SK-N-MC (cell line): ENCODE data around the gene MYL10.

ENCODE experiments used
- EZH2 ChIP-seq: fragments of 200-600 bp; sonication (generic); IDR thresholded peaks from one replicate; pipeline ENCODE4 v1.6.1; 2017; ENCODE audit warnings: antibody characterized with exemption
- POLR2AphosphoS5 ChIP-seq: IDR thresholded peaks from 2 replicates; pipeline ENCODE4 v1.6.1; 2012; ENCODE audit warnings: mild to moderate bottlenecking, low read depth, low read length, borderline replicate concordance

DNA sequence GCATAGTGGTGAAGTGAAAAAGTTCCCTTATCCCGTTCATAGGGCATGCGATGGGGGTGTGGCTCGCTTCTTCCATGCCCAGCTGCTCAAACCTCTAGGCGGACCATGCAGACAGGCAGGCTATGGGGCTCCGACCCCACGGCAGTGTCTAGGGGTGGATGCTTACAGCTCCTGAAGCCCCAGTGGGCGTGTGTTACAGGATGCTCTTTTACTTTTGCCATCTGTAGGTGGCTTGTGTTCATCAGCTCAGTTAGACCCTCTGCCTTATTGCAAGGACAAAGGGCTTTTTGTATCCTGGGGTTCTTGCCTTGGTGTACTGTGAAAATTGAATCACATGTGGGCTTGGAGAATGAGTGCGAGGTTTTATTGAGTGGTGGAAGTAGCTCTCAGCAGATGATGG is at the start of gene MYL10:
- TF ChIP-seq POLR2AphosphoS5 (no peak), EZH2 (no peak)
